Measurements from ENCODE around the gene ENDOU. TPM values are rescaled to one million over a fixed set of nuclear protein-coding genes. Genes with fewer than 3 reads are reported as not detected.

The ENDOU gene
- polyA plus RNA-seq, 3 donors: 0.17 to 0.40 TPM; not detected in 1

DNA sequence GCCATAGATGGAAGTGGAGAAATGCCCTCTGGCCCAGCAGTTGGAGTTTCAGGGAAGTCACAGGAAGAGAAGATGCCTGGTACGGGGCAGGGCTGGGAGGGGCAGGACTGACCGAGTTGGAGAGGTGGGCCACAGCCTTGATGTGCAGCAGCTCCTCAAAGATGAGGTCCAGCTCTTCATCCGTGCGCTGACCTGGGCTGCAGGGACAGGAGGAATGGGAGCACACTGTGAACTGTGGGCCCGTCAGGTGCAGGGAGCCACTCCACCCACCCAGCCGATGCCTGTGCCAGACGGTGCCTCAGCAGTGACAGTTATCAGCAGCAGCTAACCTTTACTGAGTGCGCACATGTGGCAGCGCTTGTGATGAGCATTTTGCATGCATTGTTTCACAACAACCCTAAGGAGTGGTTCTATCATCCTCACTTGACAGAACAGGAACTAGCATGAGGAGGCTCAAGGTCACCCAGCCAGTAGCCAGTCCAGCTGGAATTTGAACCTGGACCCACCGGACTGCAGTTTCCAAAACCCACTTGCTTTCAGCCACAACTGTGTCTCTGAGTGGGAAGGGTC lies 25.0 kb upstream of the ENDOU start:
- Histone ChIP-seq H3K4me1 (ENCODE audit: control insufficient read depth in 1 of 2, insufficient read depth in 2 of 2, low read length in 2 of 2) (peaks cover 8 to 18% of the 10 kb centered on the region in 2 donors), H3K79me2 (ENCODE audit: insufficient read depth, low read length) (no peaks in the 10 kb centered on the region), H3K9me3 (replicated peaks in 1 of 2; ENCODE audit: control insufficient read depth in 1 of 2, insufficient read depth in 1 of 2, low read length in 2 of 2) (no peaks in the 10 kb centered on the region), H4K20me1 (ENCODE audit: insufficient read depth, low read length) (no peaks in the 10 kb centered on the region), H3K4me2 (replicated peaks; ENCODE audit: extremely low read depth, low read length, poor library complexity, severe bottlenecking) (no peak overlapping the region), H3K27me3 (ENCODE audit: control insufficient read depth in 2 of 2, insufficient read depth in 2 of 2, low read length in 2 of 2) (no peaks in the 10 kb centered on the region), H3K36me3 (replicated peaks in 1 of 2; ENCODE audit: control insufficient read depth in 1 of 2, insufficient read depth in 2 of 2, low read length in 2 of 2) (no peaks in the 10 kb centered on the region), H3K4me3 (replicated peaks in 1 of 3; ENCODE audit: low read depth in 2 of 3, low read length in 3 of 3) (no peak overlapping the region), H2AFZ (ENCODE audit: insufficient read depth, low read depth, low read length, poor library complexity, severe bottlenecking) (no peak overlapping the region), H3K9ac (ENCODE audit: insufficient read depth, low read length, poor library complexity, severe bottlenecking) (no peak overlapping the region), H3K27ac (ENCODE audit: low read depth in 1 of 2, low read length in 2 of 2) (no peak overlapping the region)
- H3K4me3 Mint-ChIP-seq: no peak overlapping the region
- peak; percentile 59 to 66 (median 59) for DNase-seq
- peaks cover 5 to 18% (median 10%) of the 10 kb centered on the region in 3 donors for H3K27me3 Mint-ChIP-seq (ENCODE audit: low read depth in 3 of 3)
- no peak overlapping the region for H3K27ac Mint-ChIP-seq
- TF ChIP-seq, protein P1, sequence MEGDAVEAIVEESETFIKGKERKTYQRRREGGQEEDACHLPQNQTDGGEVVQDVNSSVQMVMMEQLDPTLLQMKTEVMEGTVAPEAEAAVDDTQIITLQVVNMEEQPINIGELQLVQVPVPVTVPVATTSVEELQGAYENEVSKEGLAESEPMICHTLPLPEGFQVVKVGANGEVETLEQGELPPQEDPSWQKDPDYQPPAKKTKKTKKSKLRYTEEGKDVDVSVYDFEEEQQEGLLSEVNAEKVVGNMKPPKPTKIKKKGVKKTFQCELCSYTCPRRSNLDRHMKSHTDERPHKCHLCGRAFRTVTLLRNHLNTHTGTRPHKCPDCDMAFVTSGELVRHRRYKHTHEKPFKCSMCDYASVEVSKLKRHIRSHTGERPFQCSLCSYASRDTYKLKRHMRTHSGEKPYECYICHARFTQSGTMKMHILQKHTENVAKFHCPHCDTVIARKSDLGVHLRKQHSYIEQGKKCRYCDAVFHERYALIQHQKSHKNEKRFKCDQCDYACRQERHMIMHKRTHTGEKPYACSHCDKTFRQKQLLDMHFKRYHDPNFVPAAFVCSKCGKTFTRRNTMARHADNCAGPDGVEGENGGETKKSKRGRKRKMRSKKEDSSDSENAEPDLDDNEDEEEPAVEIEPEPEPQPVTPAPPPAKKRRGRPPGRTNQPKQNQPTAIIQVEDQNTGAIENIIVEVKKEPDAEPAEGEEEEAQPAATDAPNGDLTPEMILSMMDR (IDR thresholded peaks at IDR 0.05): no peak
- H3K36me3 Mint-ChIP-seq: no peaks in the 10 kb centered on the region
- H3K4me1 Mint-ChIP-seq: peaks cover 27% of the 10 kb centered on the region
- 76% methylated on average over 7 of the region's 10 CpGs for WGBS (ENCODE audit: insufficient coverage)
- intact Hi-C loops (cut with micrococcal nuclease): no loop called here
- H3K9me3 Mint-ChIP-seq: peaks cover 0 to 1% (median 0%) of the 10 kb centered on the region in 7 donors

DNA sequence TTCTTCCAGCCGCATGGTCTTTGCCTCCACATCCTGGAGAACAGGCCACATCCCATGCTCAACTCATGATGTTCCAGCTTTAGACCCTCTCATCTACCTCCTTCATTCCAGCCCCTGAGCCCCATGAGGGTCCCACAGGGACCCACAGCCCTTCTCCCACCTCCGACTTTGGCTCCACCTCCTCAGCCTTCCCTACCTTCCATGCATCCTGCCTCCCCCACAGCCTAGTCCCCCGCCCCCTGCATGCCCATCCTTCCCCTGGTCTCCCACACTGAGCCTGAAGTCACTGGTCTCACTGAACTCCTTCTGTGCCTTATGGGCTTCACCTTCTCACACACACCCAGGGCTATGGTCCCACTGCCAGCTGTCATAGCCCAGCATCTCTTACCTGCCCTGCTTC lies 23.6 kb upstream of the ENDOU start:
- H3K4me2 ChIP-seq (replicated peaks; ENCODE audit: extremely low read depth, low read length, poor library complexity, severe bottlenecking): no peak overlapping the region
- H3K9ac ChIP-seq (ENCODE audit: insufficient read depth, low read length, poor library complexity, severe bottlenecking): no peak overlapping the region
- H3K27me3 ChIP-seq (ENCODE audit: control insufficient read depth in 2 of 2, insufficient read depth in 2 of 2, low read length in 2 of 2): no peaks in the 10 kb centered on the region
- intact Hi-C loops (cut with micrococcal nuclease): no loop called here
- no peak overlapping the region for H2AFZ ChIP-seq (ENCODE audit: insufficient read depth, low read depth, low read length, poor library complexity, severe bottlenecking)
- H3K79me2 ChIP-seq (ENCODE audit: insufficient read depth, low read length): no peaks in the 10 kb centered on the region
- peak overlapping the region in 1 of 2 donors; percentile 39 for H3K4me3 Mint-ChIP-seq
- no peaks in the 10 kb centered on the region for H3K9me3 ChIP-seq (replicated peaks in 1 of 2; ENCODE audit: control insufficient read depth in 1 of 2, insufficient read depth in 1 of 2, low read length in 2 of 2)
- no peaks in the 10 kb centered on the region for H4K20me1 ChIP-seq (ENCODE audit: insufficient read depth, low read length)
- H3K36me3 ChIP-seq (replicated peaks in 1 of 2; ENCODE audit: control insufficient read depth in 1 of 2, insufficient read depth in 2 of 2, low read length in 2 of 2): no peaks in the 10 kb centered on the region
- DNase-seq: no peak
- TF ChIP-seq, protein P1 (IDR thresholded peaks at IDR 0.05): no peak
- peaks cover 24% of the 10 kb centered on the region for H3K4me1 Mint-ChIP-seq
- peaks cover 0 to 1% (median 0%) of the 10 kb centered on the region in 7 donors for H3K9me3 Mint-ChIP-seq
- no peak overlapping the region for H3K27ac ChIP-seq (ENCODE audit: low read depth in 1 of 2, low read length in 2 of 2)
- H3K36me3 Mint-ChIP-seq: no peaks in the 10 kb centered on the region
- H3K27ac Mint-ChIP-seq: no peak overlapping the region
- WGBS (ENCODE audit: insufficient coverage): 100% methylated on average over 2 of the region's 3 CpGs
- peaks cover 8 to 16% of the 10 kb centered on the region in 2 donors for H3K4me1 ChIP-seq (ENCODE audit: control insufficient read depth in 1 of 2, insufficient read depth in 2 of 2, low read length in 2 of 2)
- H3K4me3 ChIP-seq (replicated peaks in 1 of 3; ENCODE audit: low read depth in 2 of 3, low read length in 3 of 3): no peak overlapping the region
- peaks cover 6 to 23% (median 12%) of the 10 kb centered on the region in 3 donors for H3K27me3 Mint-ChIP-seq (ENCODE audit: low read depth in 3 of 3)
